Neural progenitor cell (in vitro differentiated cells): Measurements from ENCODE around the gene SDK2. TPM values are rescaled to one million over a fixed set of nuclear protein-coding genes. Genes with fewer than 3 reads are reported as not detected.

Source experiments
- DNase-seq: peaks from one replicate; pipeline ENCODE4 v3.0.0-alpha.2; 2016; ENCODE audit warnings: low spot score
- H2AFZ ChIP-seq: fragments of 200-600 bp; sonication (generic); replicated peaks from 2 replicates; pipeline ENCODE4 v1.6.1; 2016; ENCODE audit warnings: antibody characterized with exemption
- H3F3A ChIP-seq: fragments of 200-600 bp; sonication (generic); 2 replicates; pipeline ENCODE4 v1.6.1; 2016; ENCODE audit warnings: antibody characterized with exemption, low read depth
- H3K27ac ChIP-seq: fragments of 200-600 bp; sonication (generic); 2 replicates; pipeline ENCODE4 v1.5.1; 2016; ENCODE audit warnings: mild to moderate bottlenecking
- H3K27me3 ChIP-seq: fragments of 200-600 bp; sonication (generic); 2 replicates; pipeline ENCODE4 v1.6.1; 2016; ENCODE audit warnings: mild to moderate bottlenecking, moderate library complexity
- H3K36me3 ChIP-seq: fragments of 200-600 bp; sonication (generic); 2 replicates; pipeline ENCODE4 v1.5.1; 2016
- H3K4me1 ChIP-seq: fragments of 200-600 bp; sonication (generic); 2 replicates; pipeline ENCODE4 v1.6.1; 2016; ENCODE audit warnings: mixed run types
- H3K4me2 ChIP-seq: fragments of 200-600 bp; sonication (generic); 2 replicates; pipeline ENCODE4 v1.6.1; 2016
- H3K4me3 ChIP-seq: fragments of 200-600 bp; sonication (generic); 2 replicates; pipeline ENCODE4 v1.5.1; 2016
- H3K79me2 ChIP-seq: fragments of 200-600 bp; sonication (generic); 2 replicates; pipeline ENCODE4 v1.6.1; 2016; ENCODE audit warnings: low read depth
- H3K9ac ChIP-seq: fragments of 200-600 bp; sonication (generic); 2 replicates; pipeline ENCODE4 v1.6.1; 2016
- H3K9me3 ChIP-seq: fragments of 200-600 bp; sonication (generic); 2 replicates; pipeline ENCODE4 v1.5.1; 2016; ENCODE audit warnings: low read depth
- H4K20me1 ChIP-seq: fragments of 200-600 bp; sonication (generic); 2 replicates; pipeline ENCODE4 v1.6.1; 2016; ENCODE audit warnings: low read depth
- H3K27ac Mint-ChIP-seq: 3 replicates; pipeline ENCODE4 v1.8.0; 2021; ENCODE audit warnings: mixed read lengths
- H3K27me3 Mint-ChIP-seq: 2 replicates; pipeline ENCODE4 v1.8.0; 2022; ENCODE audit warnings: low read depth, mild to moderate bottlenecking, inconsistent platforms, moderate library complexity, mixed read lengths; ENCODE audit not compliant: insufficient read depth
- H3K36me3 Mint-ChIP-seq: 3 replicates; pipeline ENCODE4 v1.8.0; 2021; ENCODE audit warnings: mixed read lengths
- H3K4me1 Mint-ChIP-seq: 3 replicates; pipeline ENCODE4 v1.8.0; 2021; ENCODE audit warnings: mixed read lengths
- H3K4me3 Mint-ChIP-seq: 3 replicates; pipeline ENCODE4 v1.8.0; 2021; ENCODE audit warnings: mild to moderate bottlenecking, moderate library complexity, mixed read lengths
- H3K9me3 Mint-ChIP-seq: 3 replicates; pipeline ENCODE4 v1.8.0; 2020; ENCODE audit warnings: mixed read lengths
- CTCF ChIP-seq: fragments of 200-600 bp; sonication (generic); IDR thresholded peaks from 2 replicates; pipeline ENCODE4 v1.5.1; 2017; ENCODE audit warnings: antibody characterized with exemption, mild to moderate bottlenecking
- EZH2 ChIP-seq: fragments of 200-600 bp; sonication (generic); IDR thresholded peaks from 2 replicates; pipeline ENCODE4 v1.6.1; 2017; ENCODE audit warnings: antibody characterized with exemption, mild to moderate bottlenecking, moderate library complexity
- EZH2phosphoT487 ChIP-seq: fragments of 200-600 bp; sonication (generic); IDR thresholded peaks from 2 replicates; pipeline ENCODE4 v1.6.1; 2017; ENCODE audit warnings: antibody characterized with exemption
- total RNA-seq: library from RNA; depleted of rRNA; stranded (reverse); fragments of >200 nt; gene quantifications from 2 replicates; pipeline ENCODE4 v1.2.3, GENCODE V29; 2015; ENCODE audit warnings: low replicate concordance

SDK2 gene
- total RNA-seq, 1 donor from 2014 or later = 15.3 TPM

DNA sequence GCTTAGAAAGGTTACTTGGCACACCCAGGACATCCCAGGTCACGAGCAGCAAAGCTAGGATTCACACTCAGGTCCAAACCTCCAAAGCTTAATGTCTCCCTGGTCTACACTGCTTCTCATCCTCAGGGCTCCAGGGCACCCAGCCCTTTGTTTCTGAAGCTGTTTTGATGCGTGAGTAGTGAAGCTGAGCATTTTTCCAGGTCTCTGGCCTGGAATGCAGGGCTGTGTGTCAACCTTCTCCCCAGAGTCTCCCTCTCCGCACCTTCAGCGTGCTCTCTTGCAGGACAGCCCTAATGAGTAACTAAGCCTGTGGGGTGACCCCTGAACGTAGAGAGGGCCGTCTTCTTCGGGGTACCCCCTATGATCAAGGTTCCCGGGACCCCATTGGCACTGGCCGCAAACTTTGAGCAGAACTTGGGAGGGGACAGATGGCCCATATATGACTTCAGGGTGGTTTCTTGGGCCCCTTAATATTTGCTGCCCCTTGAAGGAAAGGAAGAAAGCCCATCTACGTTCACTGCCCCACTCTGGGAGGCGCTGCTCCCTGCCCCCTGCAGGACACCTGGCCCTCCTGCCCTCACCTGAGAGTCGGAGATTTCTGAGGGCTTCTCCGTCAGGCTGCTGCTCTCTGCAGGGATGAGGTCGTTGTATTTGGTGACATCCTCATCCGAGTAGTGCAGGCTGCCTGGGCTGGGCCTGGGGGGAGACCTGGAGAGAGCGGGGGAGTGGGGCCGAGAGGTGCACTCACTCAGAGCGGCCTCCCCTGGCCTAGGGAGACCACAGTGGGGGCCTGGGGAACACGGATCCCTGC lies 296.0 kb downstream of the SDK2 start:
- Histone ChIP-seq H4K20me1 (peaks cover 7% of the 10 kb centered on the region), H3K9me3 (no peaks in the 10 kb centered on the region), H2AFZ (no peak overlapping the region), H3K27ac (peak overlapping the region; percentile 75), H3K27me3 (no peaks in the 10 kb centered on the region), H3F3A (peaks cover 48% of the 10 kb centered on the region), H3K4me2 (peak overlapping the region; percentile 4), H3K36me3 (no peaks in the 10 kb centered on the region), H3K4me1 (peaks cover 39% of the 10 kb centered on the region), H3K9ac (no peak overlapping the region), H3K79me2 (no peaks in the 10 kb centered on the region), H3K4me3 (no peak overlapping the region)
- H3K36me3 Mint-ChIP-seq = peaks cover 40% of the 10 kb centered on the region
- TF ChIP-seq EZH2 = no peak
- TF ChIP-seq EZH2phosphoT487 = no peak
- TF ChIP-seq CTCF = no peak
- no peak for DNase-seq
- H3K4me3 Mint-ChIP-seq = no peak overlapping the region
- peak overlapping the region; percentile 90 for H3K27ac Mint-ChIP-seq
- H3K4me1 Mint-ChIP-seq = peaks cover 56% of the 10 kb centered on the region
- peaks cover 3% of the 10 kb centered on the region for H3K9me3 Mint-ChIP-seq
- H3K27me3 Mint-ChIP-seq = peaks cover 15% of the 10 kb centered on the region

- H3K27me3 ChIP-seq = no peaks in the 10 kb centered on the region
- no peak overlapping the region for H3K4me2 ChIP-seq
- no peaks in the 10 kb centered on the region for H3K36me3 ChIP-seq
- H3K27ac ChIP-seq = no peak overlapping the region
- H3K4me1 ChIP-seq = peaks cover 47% of the 10 kb centered on the region
- H3K27ac Mint-ChIP-seq = no peak overlapping the region
- H3K9me3 Mint-ChIP-seq = peaks cover 3% of the 10 kb centered on the region
- no peak overlapping the region for H3K9ac ChIP-seq
- no peaks in the 10 kb centered on the region for H3K79me2 ChIP-seq
- H3K36me3 Mint-ChIP-seq = peaks cover 40% of the 10 kb centered on the region
- H3K4me3 ChIP-seq = no peak overlapping the region
- H3K4me3 Mint-ChIP-seq = no peak overlapping the region
- peaks cover 65% of the 10 kb centered on the region for H3K4me1 Mint-ChIP-seq
- H4K20me1 ChIP-seq = peaks cover 14% of the 10 kb centered on the region
- no peak overlapping the region for H2AFZ ChIP-seq
- no peak for DNase-seq
- TF ChIP-seq EZH2 (no peak), CTCF (no peak), EZH2phosphoT487 (no peak)
- H3F3A ChIP-seq = peaks cover 57% of the 10 kb centered on the region
- peaks cover 16% of the 10 kb centered on the region for H3K27me3 Mint-ChIP-seq
- H3K9me3 ChIP-seq = no peaks in the 10 kb centered on the region
These were observed 296.9 kb downstream of the SDK2 start for GRCh38 chr17:73347351-73347750.

- DNase-seq = no peak
These were observed 297.6 kb downstream of the SDK2 start for GRCh38 chr17:73346501-73347162.

More at GRCh38 chr17:73346501-73347162, 297.6 kb downstream of the SDK2 start:
- no peak for TF ChIP-seq EZH2phosphoT487
- TF ChIP-seq CTCF = no peak
- TF ChIP-seq EZH2 = no peak
- H3K4me2 ChIP-seq = no peak overlapping the region
- H4K20me1 ChIP-seq = peaks cover 15% of the 10 kb centered on the region
- H3F3A ChIP-seq = peaks cover 64% of the 10 kb centered on the region
- H3K36me3 ChIP-seq = no peaks in the 10 kb centered on the region
- H3K4me3 ChIP-seq = no peak overlapping the region
- H3K27ac Mint-ChIP-seq = no peak overlapping the region
- peaks cover 33% of the 10 kb centered on the region for H3K36me3 Mint-ChIP-seq
- H3K27me3 ChIP-seq = no peaks in the 10 kb centered on the region
- no peaks in the 10 kb centered on the region for H3K9me3 ChIP-seq
- peaks cover 12% of the 10 kb centered on the region for H3K27me3 Mint-ChIP-seq
- no peak overlapping the region for H2AFZ ChIP-seq
- no peak overlapping the region for H3K4me3 Mint-ChIP-seq
- H3K79me2 ChIP-seq = no peaks in the 10 kb centered on the region
- peaks cover 52% of the 10 kb centered on the region for H3K4me1 ChIP-seq
- H3K27ac ChIP-seq = no peak overlapping the region
- H3K4me1 Mint-ChIP-seq = peaks cover 72% of the 10 kb centered on the region
- no peak overlapping the region for H3K9ac ChIP-seq
- H3K9me3 Mint-ChIP-seq = peaks cover 3% of the 10 kb centered on the region
